ENCODE results near the gene VWA5B1. TPM values are rescaled to one million over a fixed set of nuclear protein-coding genes. Genes with fewer than 3 reads are reported as not detected.
A peak's percentile ranks its signal among the peaks of the same experiment; 100 is the strongest.

The VWA5B1 gene
- total and polyA plus RNA-seq, 2 of the 8 experiments (the other 6 are each of a cell fraction or from before 2014, with no cell fraction given), result 0.54 to 2.3 TPM

DNA sequence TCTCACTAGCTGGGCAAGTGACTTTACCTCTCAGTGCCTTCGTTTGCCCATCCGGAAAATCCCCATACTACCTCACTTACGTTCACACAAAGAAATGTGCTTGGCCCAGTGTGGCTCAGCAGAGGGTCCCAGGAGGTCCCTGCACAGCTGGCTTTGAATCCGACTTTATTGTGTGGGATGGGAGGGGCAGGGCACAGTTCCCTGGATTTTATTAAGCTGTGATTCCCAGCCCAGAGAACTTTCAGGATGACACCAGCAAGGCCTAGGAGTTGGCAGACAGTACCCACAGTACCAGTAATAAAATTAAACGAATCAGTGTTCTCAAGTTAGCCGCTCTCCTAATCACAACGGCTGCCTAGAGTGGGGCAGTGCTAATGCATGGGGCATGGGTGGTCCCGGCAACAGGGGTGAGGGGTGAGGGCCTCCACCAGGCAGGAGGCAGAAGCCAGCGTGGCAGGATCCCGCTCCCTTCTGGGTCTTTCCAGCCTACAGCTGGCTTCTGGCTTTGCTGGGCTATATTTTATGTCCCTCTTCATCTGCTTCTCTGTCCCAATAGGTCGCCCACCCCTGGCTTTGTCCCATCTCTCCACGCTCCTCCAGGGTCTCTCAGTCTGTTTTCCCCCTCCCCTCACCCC is 74.9 kb downstream of the VWA5B1 start:
- FAIRE-seq, result no peak
- no peak overlapping the region for H2BK15ac ChIP-seq (ENCODE audit: low read length)
- H3K36me3 ChIP-seq (ENCODE audit: control insufficient read depth in 2 of 4, insufficient read depth in 4 of 4, low read length in 3 of 4), result no peaks in the 10 kb centered on the region
- peaks cover 9% of the 10 kb centered on the region; the same call in 1 of the 2 replicates for H3K23me2 ChIP-seq (ENCODE audit: low read depth, low read length)
- peaks cover 0 to 13% (median 5%) of the 10 kb centered on the region in 4 experiments; a peak in 5 of 7 replicates for H3K4me1 ChIP-seq (replicated peaks in 1 of 4; ENCODE audit: control insufficient read depth in 3 of 4, insufficient read depth in 4 of 4, low read length in 3 of 4)
- H2AK5ac ChIP-seq (ENCODE audit: low read depth, low read length), result no peak overlapping the region; the same call in 1 of the 2 replicates
- H3K23ac ChIP-seq (ENCODE audit: insufficient read length), result no peak overlapping the region
- no peak overlapping the region for H3K9ac ChIP-seq (replicated peaks in 1 of 4; ENCODE audit: extremely low read depth in 1 of 4, low read depth in 3 of 4, low read length in 3 of 4)
- H3K4ac ChIP-seq (replicated peaks; ENCODE audit: insufficient read length, low read depth, low read length), result no peak overlapping the region
- H2AFZ ChIP-seq (ENCODE audit: low read length), result no peak overlapping the region
- no peaks in the 10 kb centered on the region for H3K9me3 ChIP-seq (ENCODE audit: insufficient read depth in 2 of 2, low read depth in 1 of 2, low read length in 1 of 2)
- H2BK20ac ChIP-seq (ENCODE audit: low read length), result no peak overlapping the region
- H3K4me2 ChIP-seq (ENCODE audit: insufficient read depth in 1 of 2, low read depth in 2 of 2, low read length in 2 of 2), result peak overlapping the region; percentile 82 to 90
- peak overlapping the region; percentile 7 to 72 (median 32) for H3K4me3 ChIP-seq (ENCODE audit: extremely low read depth in 1 of 4, insufficient read depth in 2 of 4, low read depth in 3 of 4, low read length in 4 of 4)
- H2BK5ac ChIP-seq (ENCODE audit: low read depth, low read length), result no peak overlapping the region
- no peak overlapping the region for H3K56ac ChIP-seq (replicated peaks; ENCODE audit: insufficient read length, low read depth, low read length)
- no peaks in the 10 kb centered on the region for H3K79me1 ChIP-seq (ENCODE audit: low read depth, low read length)
- no peak overlapping the region; the same call in 1 of the 2 replicates for H4K8ac ChIP-seq (ENCODE audit: extremely low read depth, insufficient read depth, low read length)
- no peak for DNase-seq (ENCODE audit: low read depth in 1 of 2, low spot score in 2 of 2)
- H2BK12ac ChIP-seq (ENCODE audit: low read depth, low read length), result no peak overlapping the region
- H3K27me3 ChIP-seq (replicated peaks in 1 of 4; ENCODE audit: control insufficient read depth in 3 of 4, extremely low read depth in 1 of 4, insufficient read depth in 3 of 4, low read length in 3 of 4), result peaks cover 20 to 75% (median 51%) of the 10 kb centered on the region in 4 experiments
- no peak overlapping the region for H4K91ac ChIP-seq (replicated peaks; ENCODE audit: insufficient read length, low read length)
- no peak overlapping the region for H3K14ac ChIP-seq (ENCODE audit: insufficient read length)
- H3K18ac ChIP-seq (ENCODE audit: extremely low read depth, low read length), result no peak overlapping the region
- no peak overlapping the region for H3K27ac ChIP-seq (ENCODE audit: low read depth, low read length)
- H4K20me1 ChIP-seq (replicated peaks in 1 of 2; ENCODE audit: control insufficient read depth in 1 of 2, insufficient read depth in 2 of 2, low read length in 2 of 2), result peaks cover 0 to 1% of the 10 kb centered on the region in 2 experiments
- 74% methylated on average over 11 of the region's 12 CpGs; no CpG with 5 or more reads in 1 of the 2 experiments for WGBS, 2 experiments (ENCODE audit: extremely low coverage in 1 of 2, insufficient coverage in 1 of 2, insufficient read length in 1 of 2, insufficient replicate concordance in 2 of 2, low coverage in 1 of 2, low lambda C conversion rate in 2 of 2, missing lambda C conversion rate in 1 of 2)
- H4K5ac ChIP-seq (ENCODE audit: insufficient read length, low read depth, low read length), result no peak overlapping the region
- CTCF ChIA-PET (ENCODE audit: partially characterized antibody), result interaction anchor here (0.5 to 6.0 kb wide), 14 partner anchors 9 to 177 kb away, joined by 3 to 89 read pairs (median 4); no protein-coding TSS in a partner anchor
- H2BK120ac ChIP-seq (replicated peaks; ENCODE audit: low read depth, low read length), result no peak overlapping the region
- no peaks in the 10 kb centered on the region for H3K79me2 ChIP-seq (ENCODE audit: control insufficient read depth in 1 of 2, insufficient read depth in 2 of 2, low read length in 2 of 2)
- POLR2A ChIA-PET (ENCODE audit: partially characterized antibody), result interaction anchor here (0.8 to 0.9 kb wide), 3 partner anchors 35 to 212 kb away, joined by 3 to 4 read pairs (median 3); no protein-coding TSS in a partner anchor
- no peak for TF ChIP-seq CREB1 (IDR thresholded peaks at IDR 0.05)
- TF ChIP-seq SP1 (IDR thresholded peaks at IDR 0.05; ENCODE audit: low read depth, low read length), result no peak
- TF ChIP-seq, protein P1, sequence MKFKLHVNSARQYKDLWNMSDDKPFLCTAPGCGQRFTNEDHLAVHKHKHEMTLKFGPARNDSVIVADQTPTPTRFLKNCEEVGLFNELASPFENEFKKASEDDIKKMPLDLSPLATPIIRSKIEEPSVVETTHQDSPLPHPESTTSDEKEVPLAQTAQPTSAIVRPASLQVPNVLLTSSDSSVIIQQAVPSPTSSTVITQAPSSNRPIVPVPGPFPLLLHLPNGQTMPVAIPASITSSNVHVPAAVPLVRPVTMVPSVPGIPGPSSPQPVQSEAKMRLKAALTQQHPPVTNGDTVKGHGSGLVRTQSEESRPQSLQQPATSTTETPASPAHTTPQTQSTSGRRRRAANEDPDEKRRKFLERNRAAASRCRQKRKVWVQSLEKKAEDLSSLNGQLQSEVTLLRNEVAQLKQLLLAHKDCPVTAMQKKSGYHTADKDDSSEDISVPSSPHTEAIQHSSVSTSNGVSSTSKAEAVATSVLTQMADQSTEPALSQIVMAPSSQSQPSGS (IDR thresholded peaks at IDR 0.05; ENCODE audit: low read length), result no peak
- TF ChIP-seq SIN3A (conservative IDR thresholded peaks at IDR 0.05 in 1 of 2, IDR thresholded peaks at IDR 0.05 in 1 of 2; ENCODE audit: low read depth in 1 of 2, low read length in 2 of 2), result no peak
- no peak for TF ChIP-seq NANOG (IDR thresholded peaks at IDR 0.05; ENCODE audit: insufficient read depth, low read depth, low read length, poor library complexity, severe bottlenecking)
- TF ChIP-seq GTF2F1 (IDR thresholded peaks at IDR 0.05; ENCODE audit: borderline replicate concordance, low read depth, low read length), result no peak
- TF ChIP-seq CHD2 (IDR thresholded peaks at IDR 0.05; ENCODE audit: low read length), result no peak
- no peak for TF ChIP-seq ZNF274 (IDR thresholded peaks at IDR 0.05; ENCODE audit: borderline replicate concordance, extremely low read depth, low read length)
- no peak for TF ChIP-seq GABPA (IDR thresholded peaks at IDR 0.05; ENCODE audit: borderline replicate concordance, insufficient read depth, low read length)
- no peak for TF ChIP-seq BACH1 (IDR thresholded peaks at IDR 0.05; ENCODE audit: low read length)

Measured in H1 (cell line).